GM21528 (cell line): Measurements from ENCODE around the gene DKK1.

ENCODE experiments used
- ATAC-seq: cut with Tn5 transposase; IDR thresholded peaks from one replicate; pipeline ENCODE4 v1.9.1; 2021; ENCODE audit warnings: mild to moderate bottlenecking, moderate library complexity; ENCODE audit not compliant: unreplicated experiment, low FRiP score

The DKK1 gene

GRCh38 chr10:52313933-52314821 lies at the start of gene DKK1:
Gene DKK1 (plus strand): TSS chr10:52314281. CDS start chr10:52314435, 154 bp downstream.
- ATAC-seq = no peak

- no peak for ATAC-seq
Measured at GRCh38 chr10:52265131-52265926, 48.8 kb upstream of the DKK1 start.

- no peak for ATAC-seq
Measured at GRCh38 chr10:52266858-52267257, 47.2 kb upstream of the DKK1 start.

GRCh38 chr10:52268790-52269189 lies 45.3 kb upstream of the DKK1 start:
- no peak for ATAC-seq

GRCh38 chr10:52269233-52269632 lies 44.8 kb upstream of the DKK1 start:
- ATAC-seq = no peak

GRCh38 chr10:52276163-52276562 lies 37.9 kb upstream of the DKK1 start:
- ATAC-seq = no peak

GRCh38 chr10:52276986-52277385 lies 37.1 kb upstream of the DKK1 start:
- ATAC-seq = no peak

- no peak for ATAC-seq
Measured at GRCh38 chr10:52279546-52279945, 34.5 kb upstream of the DKK1 start.

- ATAC-seq = no peak
Measured at GRCh38 chr10:52280051-52280450, 34.0 kb upstream of the DKK1 start.

- no peak for ATAC-seq
Measured at GRCh38 chr10:52283174-52283573, 30.9 kb upstream of the DKK1 start.

- ATAC-seq = no peak
Measured at GRCh38 chr10:52284416-52285013, 29.6 kb upstream of the DKK1 start.

- no peak for ATAC-seq
Measured at GRCh38 chr10:52287866-52288265, 26.2 kb upstream of the DKK1 start.

GRCh38 chr10:52297747-52298146 lies 16.3 kb upstream of the DKK1 start:
- no peak for ATAC-seq

GRCh38 chr10:52300599-52301277 lies 13.3 kb upstream of the DKK1 start:
- no peak for ATAC-seq

GRCh38 chr10:52308251-52309031 lies 5.6 kb upstream of the DKK1 start:
- peak; percentile 73 for ATAC-seq

- no peak for ATAC-seq
Measured at GRCh38 chr10:52312942-52313255, 1.2 kb upstream of the DKK1 start.

GRCh38 chr10:52313256-52313932 lies 687 bp upstream of the DKK1 start:
- no peak for ATAC-seq

GRCh38 chr10:52314822-52315552 lies 906 bp downstream of the DKK1 start:
- ATAC-seq = no peak

- ATAC-seq = no peak
Measured at GRCh38 chr10:52316001-52316400, 1.9 kb downstream of the DKK1 start.
